Left ventricle myocardium inferior (tissue), 1 donor: ENCODE data around the gene TRIP10. TPM values are rescaled to one million over a fixed set of nuclear protein-coding genes. Genes with fewer than 3 reads are reported as not detected.
A peak's percentile ranks its signal among the peaks of the same experiment; 100 is the strongest.

Experiments
- DNase-seq: peaks from one replicate; pipeline ENCODE4 v3.0.0-alpha.2; 2020
- H3K27ac ChIP-seq: fragments of 200-600 bp; replicated peaks from 2 replicates; pipeline ENCODE4 v1.8.0; 2021
- H3K27me3 ChIP-seq: fragments of 200-600 bp; 2 replicates; pipeline ENCODE4 v1.8.0; 2021; ENCODE audit warnings: low read depth
- H3K36me3 ChIP-seq: fragments of 200-600 bp; 2 replicates; pipeline ENCODE4 v1.8.0; 2021
- H3K4me1 ChIP-seq: fragments of 200-600 bp; 2 replicates; pipeline ENCODE4 v1.8.0; 2021
- H3K4me3 ChIP-seq: fragments of 200-600 bp; 2 replicates; pipeline ENCODE4 v1.8.0; 2021; ENCODE audit warnings: mild to moderate bottlenecking, moderate library complexity
- H3K9me3 ChIP-seq: fragments of 200-600 bp; replicated peaks from 2 replicates; pipeline ENCODE4 v1.8.0; 2021
- intact Hi-C: fragments of 100-400 bp; cut with micrococcal nuclease; formaldehyde crosslinking; loops from one replicate; pipeline ENCODE4 v1.11.0; 2022
- total RNA-seq: library from RNA; stranded (reverse); fragmentation: NEBNext Ultra II Directional; extraction: Animal tissue kit (Norgen Biotek cat#: 25700); gene quantifications from one replicate; pipeline ENCODE4 v1.2.1, GENCODE V29; 2021
- TF ChIP-seq, protein P1 (sequence below): fragments of 200-600 bp; IDR thresholded peaks from 2 replicates; pipeline ENCODE4 v1.8.0; 2021; ENCODE audit warnings: antibody characterized with exemption, mild to moderate bottlenecking, borderline replicate concordance
- donor health status: DM: no; HTN: yes; CAD: no; lungs with severe emphysema.

TRIP10 gene
- total RNA-seq, 1 donor from 2014 or later: 133 TPM

DNA sequence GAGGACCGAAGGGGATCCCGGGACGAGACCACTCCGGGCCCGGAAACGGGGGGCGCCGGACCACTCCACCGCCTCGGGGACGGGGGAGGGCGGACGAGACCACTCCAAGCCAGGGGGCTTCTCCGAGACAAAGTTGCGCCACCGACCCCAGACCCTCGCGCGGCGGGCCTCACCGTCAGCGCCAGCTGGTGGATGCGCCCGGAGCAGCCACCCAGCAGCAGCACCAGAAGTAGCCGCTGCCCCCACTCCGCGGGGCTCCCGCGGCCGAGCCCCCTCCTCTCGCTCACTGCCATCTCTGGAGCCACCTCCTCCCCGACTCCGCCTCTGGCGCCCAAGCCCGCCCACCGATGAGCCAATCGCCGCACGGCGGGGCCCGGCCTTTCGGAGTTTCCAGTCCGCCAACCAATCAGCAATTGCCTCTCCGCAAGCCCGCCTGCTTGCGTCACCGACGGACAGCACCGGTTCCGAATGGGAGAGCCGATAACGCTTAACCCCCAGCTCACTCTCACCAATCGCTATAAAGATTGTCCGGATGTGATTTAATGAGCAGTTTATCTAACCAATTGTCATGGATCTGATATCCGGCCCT is 2.1 kb upstream of the TRIP10 start, which contains the start of gene GPR108:
Gene GPR108, minus strand, starts transcription at position 297 of the 589 bp plus-strand sequence. Its CDS starts 4 bp downstream, at position 293.
- TF ChIP-seq, protein P1, sequence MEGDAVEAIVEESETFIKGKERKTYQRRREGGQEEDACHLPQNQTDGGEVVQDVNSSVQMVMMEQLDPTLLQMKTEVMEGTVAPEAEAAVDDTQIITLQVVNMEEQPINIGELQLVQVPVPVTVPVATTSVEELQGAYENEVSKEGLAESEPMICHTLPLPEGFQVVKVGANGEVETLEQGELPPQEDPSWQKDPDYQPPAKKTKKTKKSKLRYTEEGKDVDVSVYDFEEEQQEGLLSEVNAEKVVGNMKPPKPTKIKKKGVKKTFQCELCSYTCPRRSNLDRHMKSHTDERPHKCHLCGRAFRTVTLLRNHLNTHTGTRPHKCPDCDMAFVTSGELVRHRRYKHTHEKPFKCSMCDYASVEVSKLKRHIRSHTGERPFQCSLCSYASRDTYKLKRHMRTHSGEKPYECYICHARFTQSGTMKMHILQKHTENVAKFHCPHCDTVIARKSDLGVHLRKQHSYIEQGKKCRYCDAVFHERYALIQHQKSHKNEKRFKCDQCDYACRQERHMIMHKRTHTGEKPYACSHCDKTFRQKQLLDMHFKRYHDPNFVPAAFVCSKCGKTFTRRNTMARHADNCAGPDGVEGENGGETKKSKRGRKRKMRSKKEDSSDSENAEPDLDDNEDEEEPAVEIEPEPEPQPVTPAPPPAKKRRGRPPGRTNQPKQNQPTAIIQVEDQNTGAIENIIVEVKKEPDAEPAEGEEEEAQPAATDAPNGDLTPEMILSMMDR: no peak
- H3K4me1 ChIP-seq: peaks cover 68% of the 10 kb centered on the region
- peak within 1 kb of the TSS; percentile 93 for H3K4me3 ChIP-seq
- H3K27me3 ChIP-seq: no peaks in the 10 kb centered on the region
- H3K27ac ChIP-seq: peak within 1 kb of the TSS; percentile 97
- peaks cover 6% of the 10 kb centered on the region for H3K36me3 ChIP-seq
- intact Hi-C loops: no loop called here
- peak; percentile 100 for DNase-seq
- no peaks in the 10 kb centered on the region for H3K9me3 ChIP-seq

DNA sequence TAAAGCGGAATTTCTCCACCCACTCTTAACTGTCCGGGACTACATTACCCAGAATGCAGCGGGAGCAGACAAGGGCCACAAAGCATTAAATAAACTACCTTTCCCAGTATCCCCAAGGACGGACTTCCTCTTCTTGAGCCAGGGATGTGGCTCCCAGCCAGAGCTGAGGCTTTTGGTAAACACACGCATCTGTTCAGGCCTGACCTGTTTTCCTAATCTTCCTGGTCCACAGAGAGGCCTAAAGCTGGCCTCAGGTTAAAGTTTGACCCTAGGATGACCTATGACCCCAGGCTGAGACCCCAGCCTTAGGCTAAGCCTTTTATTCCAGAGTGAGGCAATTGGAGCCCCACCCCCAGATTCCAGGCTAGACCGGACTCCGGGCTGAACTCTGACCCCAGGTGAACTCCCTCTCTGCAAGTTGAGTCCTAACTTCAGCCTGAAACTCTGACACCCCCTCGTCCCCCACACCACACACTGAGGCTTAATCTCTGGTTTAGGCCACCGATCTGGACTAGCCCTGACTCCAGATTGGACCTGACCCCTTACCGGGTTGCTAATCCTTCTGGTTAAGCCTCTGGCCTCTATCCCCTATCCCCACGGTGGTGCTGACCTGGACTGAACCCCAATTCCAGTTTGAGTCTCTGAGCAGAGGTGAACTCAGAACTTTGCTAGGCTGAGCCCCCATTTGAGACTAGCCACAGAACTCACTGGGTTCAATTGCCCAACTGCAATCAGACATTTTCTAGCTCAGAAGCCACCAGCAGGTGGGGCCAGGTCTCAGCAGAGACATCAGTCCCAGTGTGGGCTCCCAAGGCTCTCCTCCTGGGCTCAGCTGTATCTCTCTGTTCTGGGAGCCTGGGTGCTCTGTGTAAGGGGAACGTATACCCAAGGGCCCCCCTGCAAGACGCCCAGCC is 1.4 kb upstream of the TRIP10 start:
- Histone ChIP-seq H3K4me3 (peak overlapping the region; percentile 93), H3K27ac (peak overlapping the region; percentile 97), H3K36me3 (peaks cover 12% of the 10 kb centered on the region), H3K4me1 (peaks cover 76% of the 10 kb centered on the region), H3K27me3 (no peaks in the 10 kb centered on the region), H3K9me3 (no peaks in the 10 kb centered on the region)
- TF ChIP-seq, protein P1: peak; percentile 74
- DNase-seq: peak; percentile 93
- intact Hi-C loops: no loop called here

- H3K4me1 ChIP-seq: peaks cover 82% of the 10 kb centered on the region
- TF ChIP-seq, protein P1: no peak
- intact Hi-C loops: no loop called here
- H3K36me3 ChIP-seq: peaks cover 17% of the 10 kb centered on the region
- H3K4me3 ChIP-seq: peak overlapping the region; percentile 93
- no peaks in the 10 kb centered on the region for H3K9me3 ChIP-seq
- peak; percentile 60 for DNase-seq
- H3K27ac ChIP-seq: peak overlapping the region; percentile 97
- H3K27me3 ChIP-seq: no peaks in the 10 kb centered on the region
These were observed 592 bp upstream of the TRIP10 start for GRCh38 chr19:6738787-6739389.

DNA sequence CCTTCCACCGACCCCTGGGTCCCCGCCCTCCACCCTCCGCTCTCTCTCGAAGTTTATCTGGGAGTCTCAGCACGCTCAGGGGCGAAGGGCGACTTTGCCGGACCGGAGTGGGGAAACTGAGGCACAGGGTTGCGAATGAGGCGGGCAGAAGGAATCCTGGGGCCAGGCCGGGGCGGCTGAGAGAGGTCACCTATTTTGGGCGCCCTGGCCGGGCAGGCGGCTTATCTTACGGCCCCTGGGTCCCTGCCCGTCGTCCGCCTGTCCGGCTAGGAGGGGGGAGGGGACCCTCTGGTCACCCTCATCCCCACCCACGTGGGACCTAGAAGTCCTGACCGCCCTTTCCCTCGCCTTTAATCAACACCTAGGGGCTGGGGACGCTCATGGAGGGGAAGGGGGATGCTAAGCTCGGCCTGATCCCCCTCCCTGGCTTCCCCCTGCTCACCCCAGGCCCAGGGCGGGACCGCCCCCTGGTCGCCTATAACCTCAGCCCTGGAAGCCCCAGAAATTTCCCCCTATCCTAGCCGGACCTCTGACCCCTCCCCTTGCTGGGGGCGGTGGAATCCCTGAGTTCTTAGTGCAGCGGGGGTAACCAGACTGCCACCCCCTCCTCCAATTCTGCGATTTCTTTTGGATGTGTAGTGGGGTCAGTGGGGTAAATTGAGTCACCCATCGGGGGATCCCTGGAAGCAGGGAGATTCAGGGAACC is 556 bp downstream of the TRIP10 start:
- DNase-seq: peak; percentile 57
- TF ChIP-seq, protein P1: no peak
- Histone ChIP-seq H3K27ac (peak overlapping the region; percentile 97), H3K9me3 (no peaks in the 10 kb centered on the region), H3K4me1 (peaks cover 92% of the 10 kb centered on the region), H3K36me3 (peaks cover 24% of the 10 kb centered on the region), H3K4me3 (peak overlapping the region; percentile 93), H3K27me3 (no peaks in the 10 kb centered on the region)
- intact Hi-C loops: no loop called here
